Measurements from ENCODE around the gene NDST1.

Gene NDST1

GRCh38 chr5:150509992-150510391 lies 2.1 kb downstream of the NDST1 start:
- no peak for TF ChIP-seq CTCF (conservative IDR thresholded peaks at IDR 0.05)
- peak overlapping the region; percentile 62 for H3K27ac ChIP-seq

- no peak for TF ChIP-seq CTCF (conservative IDR thresholded peaks at IDR 0.05)
- H3K27ac ChIP-seq, result peak overlapping the region; percentile 62
These were observed 2.7 kb downstream of the NDST1 start for GRCh38 chr5:150510460-150511263.

DNA sequence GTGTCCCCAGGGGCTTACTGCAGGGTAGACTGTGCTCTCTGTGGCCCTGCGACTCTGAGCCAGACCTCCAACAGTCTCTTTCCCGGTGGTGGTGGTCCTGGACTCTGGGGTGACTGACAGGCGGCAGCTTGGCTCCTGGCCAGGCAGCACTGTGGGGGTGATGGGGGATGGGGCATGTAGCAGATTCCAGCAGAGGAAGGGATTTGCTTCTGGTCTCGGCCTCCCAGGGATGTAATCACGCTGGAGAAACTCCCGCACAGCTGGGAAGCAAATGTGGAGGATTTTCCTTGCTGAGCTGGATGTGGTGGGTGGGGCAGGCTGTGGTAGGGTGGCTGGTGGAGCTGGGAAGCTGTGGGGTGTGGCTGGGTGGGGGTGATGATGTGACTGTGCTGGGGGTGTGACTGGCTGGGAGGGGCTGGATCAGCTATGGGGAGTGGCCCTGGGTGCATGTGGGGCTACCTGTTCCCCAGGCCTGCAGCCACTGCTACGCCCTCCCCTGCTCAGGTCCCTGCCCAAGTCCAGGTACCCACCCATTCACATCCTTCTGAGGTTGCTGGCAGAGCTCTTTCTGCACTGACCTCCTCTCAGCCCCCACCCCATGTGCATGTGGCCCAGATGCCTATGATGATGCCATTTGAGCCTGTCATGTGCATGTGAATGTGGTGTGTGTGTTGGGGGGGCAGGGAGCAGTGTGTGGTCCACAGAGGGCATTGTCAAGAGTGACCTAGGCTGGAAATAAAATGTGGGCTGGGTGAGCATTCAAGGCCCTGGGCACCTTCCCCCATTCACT lies 3.8 kb downstream of the NDST1 start:
- no peak for TF ChIP-seq CTCF (conservative IDR thresholded peaks at IDR 0.05)
- peak overlapping the region; percentile 62; the same call in 1 of the 2 replicates for H3K27ac ChIP-seq

GRCh38 chr5:150512368-150512747 lies 4.4 kb downstream of the NDST1 start:
- H3K27ac ChIP-seq, result no peak overlapping the region
- TF ChIP-seq CTCF (conservative IDR thresholded peaks at IDR 0.05), result no peak

- H3K27ac ChIP-seq, result no peak overlapping the region
- no peak; the same call in 1 of the 2 replicates for TF ChIP-seq CTCF (conservative IDR thresholded peaks at IDR 0.05)
These were observed 5.7 kb downstream of the NDST1 start for GRCh38 chr5:150513375-150514309.

- TF ChIP-seq CTCF (conservative IDR thresholded peaks at IDR 0.05), result no peak
- H3K27ac ChIP-seq, result no peak overlapping the region; the same call in 1 of the 2 replicates
These were observed 6.8 kb downstream of the NDST1 start for GRCh38 chr5:150514708-150515211.

Data from VCaP (cell line).